HepG2 (cell line): ENCODE measurements around the gene MOGAT3. TPM values are rescaled to one million over a fixed set of nuclear protein-coding genes. Genes with fewer than 3 reads are reported as not detected.

Experiments used
- AHR ChIP-seq: IDR thresholded peaks from 2 replicates; pipeline ENCODE4 v1.6.1; 2018; ENCODE audit warnings: missing genetic modification reagents, missing compliant biosample characterization
- ELF4 ChIP-seq: sonication (generic); formaldehyde crosslinking; IDR thresholded peaks from 2 replicates; pipeline ENCODE4 v1.5.0; 2020; ENCODE audit warnings: missing genetic modification reagents, mild to moderate bottlenecking, moderate library complexity, borderline replicate concordance
- GRHL1 ChIP-seq: sonication (generic); formaldehyde crosslinking; conservative IDR thresholded peaks from 2 replicates; pipeline ENCODE4 v1.8.0; 2022; ENCODE audit warnings: missing genetic modification reagents
- HDAC1 ChIP-seq: sonication (generic); formaldehyde crosslinking; IDR thresholded peaks from 2 replicates; pipeline ENCODE4 v1.5.1; 2020; ENCODE audit warnings: mild to moderate bottlenecking, missing genetic modification reagents
- HIC2 ChIP-seq: sonication (generic); formaldehyde crosslinking; IDR thresholded peaks from 2 replicates; pipeline ENCODE4 v1.9.0; 2022; ENCODE audit warnings: low read depth, missing genetic modification reagents
- HMG20B ChIP-seq: conservative IDR thresholded peaks from 2 replicates; pipeline ENCODE4 v1.6.1; 2016; ENCODE audit warnings: missing genetic modification reagents, missing compliant biosample characterization
- HNRNPK ChIP-seq: fragments of 200-400 bp; formaldehyde crosslinking; IDR thresholded peaks from 2 replicates; pipeline ENCODE4 v1.6.1; 2018; ENCODE audit warnings: low read length, low read depth, moderate library complexity, mild to moderate bottlenecking; ENCODE audit not compliant: poor library complexity, severe bottlenecking
- HNRNPL ChIP-seq: fragments of 200-400 bp; formaldehyde crosslinking; IDR thresholded peaks from 2 replicates; pipeline ENCODE4 v1.6.1; 2017; ENCODE audit warnings: mild to moderate bottlenecking, low read depth, low read length
- IKZF1 ChIP-seq: fragments of 450-650 bp; IDR thresholded peaks from 2 replicates; pipeline ENCODE4 v1.7.1; 2016
- KLF16 ChIP-seq, 2 experiments: sonication (generic) in 1 of 2; formaldehyde crosslinking in 1 of 2; IDR thresholded peaks; 2 replicates each; pipeline versions ENCODE4 v1.6.1 to v1.8.0; 2016 to 2023; ENCODE audit warnings: missing genetic modification reagents in 2 of 2, missing compliant biosample characterization in 1 of 2
- NONO ChIP-seq, 2 experiments: fragments of 450-650 bp in 1 of 2; sonication (generic) in 1 of 2; formaldehyde crosslinking in 1 of 2; IDR thresholded peaks in 1 of 2; conservative IDR thresholded peaks in 1 of 2; 2 replicates each; pipeline versions ENCODE4 v1.6.1 to v1.8.0; 2017 to 2022; ENCODE audit warnings: mild to moderate bottlenecking in 1 of 2, missing genetic modification reagents in 1 of 2, moderate library complexity in 1 of 2
- NR3C1 ChIP-seq: sonication (generic); formaldehyde crosslinking; IDR thresholded peaks from 2 replicates; pipeline ENCODE4 v1.4.0; 2020; ENCODE audit warnings: missing genetic modification reagents
- POLR2AphosphoS2 ChIP-seq: IDR thresholded peaks from 2 replicates; pipeline ENCODE4 v1.6.1; 2011; ENCODE audit warnings: low read depth, low read length, improper control_type of control experiment
- RFXAP ChIP-seq: sonication (generic); formaldehyde crosslinking; IDR thresholded peaks from 2 replicates; pipeline ENCODE4 v1.4.0; 2020; ENCODE audit warnings: missing genetic modification reagents, borderline replicate concordance
- SMARCE1 ChIP-seq: fragments of 450-650 bp; IDR thresholded peaks from 2 replicates; pipeline ENCODE4 v1.6.1; 2017; ENCODE audit warnings: borderline replicate concordance
- SMYD3 ChIP-seq: sonication (generic); formaldehyde crosslinking; IDR thresholded peaks from 2 replicates; pipeline ENCODE4 v1.8.1; 2023; ENCODE audit warnings: mild to moderate bottlenecking, missing genetic modification reagents
- SRY ChIP-seq: sonication (generic); formaldehyde crosslinking; IDR thresholded peaks from 2 replicates; pipeline ENCODE4 v1.8.0; 2022; ENCODE audit warnings: mild to moderate bottlenecking, missing genetic modification reagents
- SSRP1 ChIP-seq: IDR thresholded peaks from 2 replicates; pipeline ENCODE4 v1.6.1; 2016; ENCODE audit warnings: control low read depth
- TSC22D2 ChIP-seq: sonication (generic); formaldehyde crosslinking; IDR thresholded peaks from 2 replicates; pipeline ENCODE4 v1.5.1; 2020; ENCODE audit warnings: missing genetic modification reagents, mild to moderate bottlenecking, borderline replicate concordance
- U2AF1 ChIP-seq: fragments of 200-400 bp; formaldehyde crosslinking; optimal IDR thresholded peaks from 2 replicates; pipeline ENCODE3; 2017; ENCODE audit warnings: mild to moderate bottlenecking, low read depth, low read length
- ZBTB38 ChIP-seq: sonication (generic); formaldehyde crosslinking; IDR thresholded peaks from 2 replicates; pipeline ENCODE4 v1.5.1; 2020; ENCODE audit warnings: mild to moderate bottlenecking, missing genetic modification reagents
- ZNF766 ChIP-seq: sonication (generic); formaldehyde crosslinking; IDR thresholded peaks from 2 replicates; pipeline ENCODE4 v1.5.0; 2020; ENCODE audit warnings: missing genetic modification reagents, borderline replicate concordance
- ZNF775 ChIP-seq: sonication (generic); formaldehyde crosslinking; IDR thresholded peaks from 2 replicates; pipeline ENCODE4 v1.4.0; 2020; ENCODE audit warnings: missing genetic modification reagents, mild to moderate bottlenecking, moderate library complexity, borderline replicate concordance
- ZNF788 ChIP-seq: sonication (generic); formaldehyde crosslinking; IDR thresholded peaks from 2 replicates; pipeline ENCODE4 v1.5.0; 2020; ENCODE audit warnings: mild to moderate bottlenecking, missing genetic modification reagents, borderline replicate concordance
- ZZZ3 ChIP-seq: sonication (generic); formaldehyde crosslinking; IDR thresholded peaks from 2 replicates; pipeline ENCODE4 v1.4.0; 2020; ENCODE audit warnings: missing genetic modification reagents, mild to moderate bottlenecking, borderline replicate concordance
- polyA plus RNA-seq, 8 experiments: library from polyadenylated mRNA; depleted of rRNA in 3 of 8; stranded (reverse) in 7 of 8; unstranded in 1 of 8; fragments of >200 nt; fragmentation: Illumina TruSeq in 4 of 8; extraction: Trizol in 4 of 8; gene quantifications; 2 replicates each; pipeline versions ENCODE4 v1.2.1 to v1.2.3, GENCODE V29; 2011 to 2016; ENCODE audit warnings: low read depth in 4 of 8, missing spikeins in 1 of 8, mixed read lengths in 1 of 8; ENCODE audit not compliant: insufficient read depth in 1 of 8
- total RNA-seq, 5 experiments: library from RNA; depleted of rRNA; stranded (reverse); fragments of >200 nt; fragmentation: Illumina TruSeq; extraction: Trizol; gene quantifications; 2 replicates each; pipeline ENCODE4 v1.2.3, GENCODE V29; 2016; ENCODE audit warnings: low read depth in 1 of 5

The MOGAT3 gene
- total and polyA plus RNA-seq, 2 of the 13 experiments (the other 11 are each of a cell fraction or from before 2014, with no cell fraction given), result 22.5 to 30.5 TPM

GRCh38 chr7:101217388-101218235, 16.8 kb upstream of the MOGAT3 start, which contains the start of the genes PLOD3 and ZNHIT1 (continued):
- no peak for TF ChIP-seq NONO (IDR thresholded peaks at IDR 0.05)
- TF ChIP-seq NONO (CRISPR knock-in tag; conservative IDR thresholded peaks at IDR 0.05), result peak; percentile 75
- 0 out of 2 replicates have a peak, but pooled peaks have one; percentile 4 for TF ChIP-seq SRY (CRISPR knock-in tag)
- TF ChIP-seq TSC22D2, result no peak
- TF ChIP-seq GRHL1 (CRISPR knock-in tag), result no peak
- peak; percentile 47; the same call in 1 of the 2 replicates for TF ChIP-seq RFXAP
- TF ChIP-seq KLF16 (CRISPR knock-in tag; IDR thresholded peaks at IDR 0.05), result no peak; a peak in 2 of 4 replicates
- TF ChIP-seq HDAC1 (CRISPR knock-in tag), result peak; percentile 35
- peak; percentile 53; the same call in 1 of the 2 replicates for TF ChIP-seq ZNF788 (CRISPR knock-in tag)
- TF ChIP-seq ZBTB38 (CRISPR knock-in tag), result peak; percentile 31; the same call in 1 of the 2 replicates
- TF ChIP-seq HMG20B (CRISPR knock-in tag), result no peak; the same call in 1 of the 2 replicates
- TF ChIP-seq SMYD3 (CRISPR knock-in tag), result no peak
- no peak for TF ChIP-seq SMARCE1
- peak; percentile 83; the same call in 1 of the 2 replicates for TF ChIP-seq SSRP1 (CRISPR knock-in tag)
- TF ChIP-seq AHR (CRISPR knock-in tag), result no peak
- no peak for TF ChIP-seq IKZF1
- no peak for TF ChIP-seq HIC2 (CRISPR knock-in tag)
- no peak for TF ChIP-seq POLR2AphosphoS2
- no peak for TF ChIP-seq ZNF775 (CRISPR knock-in tag)
- TF ChIP-seq HNRNPL, result no peak
- peak; percentile 6 for TF ChIP-seq HNRNPK
- no peak for TF ChIP-seq U2AF1
- TF ChIP-seq ZZZ3 (CRISPR knock-in tag), result no peak
- no peak for TF ChIP-seq ELF4 (CRISPR knock-in tag)
- TF ChIP-seq NR3C1, result no peak
- no peak for TF ChIP-seq ZNF766
